Measurements from ENCODE around the gene BICC1. TPM values are rescaled to one million over a fixed set of nuclear protein-coding genes. Genes with fewer than 3 reads are reported as not detected.
A peak's percentile ranks its signal among the peaks of the same experiment; 100 is the strongest.

Gene BICC1
- total and polyA plus RNA-seq, 2 of the 13 experiments (the other 11 are each of a cell fraction or from before 2014, with no cell fraction given), result 0.18 to 1.5 TPM

DNA sequence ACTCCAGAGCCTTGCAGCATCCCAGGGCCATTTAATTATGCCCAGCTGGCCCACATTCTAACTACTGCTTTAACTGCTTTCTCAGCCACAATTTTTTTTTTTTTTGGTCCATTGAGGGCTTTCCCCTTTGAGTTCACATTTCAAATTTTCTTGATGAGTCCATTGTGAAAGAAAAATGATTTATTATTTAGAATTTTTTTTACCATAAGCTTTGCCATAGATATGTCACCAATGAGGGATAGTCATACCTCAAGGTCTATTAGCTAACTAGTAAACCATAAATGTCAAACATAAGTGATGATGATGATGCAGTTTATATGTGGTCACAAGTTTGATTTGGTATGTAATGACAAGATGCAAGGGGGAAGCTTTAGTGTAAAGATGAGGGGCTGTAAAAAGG is 282.9 kb downstream of the BICC1 start:
- DNase-seq (ENCODE audit: low spot score) (no peak), ATAC-seq (no peak), FAIRE-seq (no peak)
- in situ Hi-C loops (cut with HindIII; ENCODE audit: extremely low pct_ligation_motif_present, low pct_unique_long_range_greater_than_20kb) (loop anchor here (25.0 kb wide), 2 partner anchors 1017 to 1242 kb away; no protein-coding TSS in a partner anchor), intact Hi-C loops (cut with micrococcal nuclease; ENCODE audit: unreplicated experiment) (no loop called here)
- Histone ChIP-seq H3K27me3 (ENCODE audit: control insufficient read depth in 1 of 2, insufficient read depth in 2 of 2, low read length in 2 of 2) (no peaks in the 10 kb centered on the region), H3K27ac (ENCODE audit: extremely low read length, insufficient read depth, low read length) (no peak overlapping the region), H4K20me1 (ENCODE audit: insufficient read depth, low read length) (no peaks in the 10 kb centered on the region), H3K4me1 (ENCODE audit: insufficient read depth, low read length) (no peaks in the 10 kb centered on the region), H3K4me2 (ENCODE audit: low read depth, low read length) (no peak overlapping the region), H2AFZ (ENCODE audit: low read length) (no peak overlapping the region), H3K9me3 (ENCODE audit: low read length) (no peaks in the 10 kb centered on the region), H3K79me2 (ENCODE audit: insufficient read depth, low read length) (no peaks in the 10 kb centered on the region), H3K36me3 (replicated peaks in 1 of 2; ENCODE audit: control insufficient read depth in 1 of 2, insufficient read depth in 2 of 2, low read length in 2 of 2) (no peaks in the 10 kb centered on the region; a peak in 1 of 5 replicates), H3K4me3 (replicated peaks in 1 of 3; ENCODE audit: insufficient read depth in 1 of 3, low read depth in 2 of 3, low read length in 3 of 3) (no peak overlapping the region), H3K9ac (ENCODE audit: insufficient read depth, low read depth, low read length) (no peak overlapping the region)
- ChIA-PET CTCF (ENCODE audit: low intra/inter-chr PET ratio, low total read pairs) (no interaction called here), POLR2A (no interaction called here)
- no peak for TF ChIP-seq IRF2 (CRISPR knock-in tag; IDR thresholded peaks at IDR 0.05)
- no peak for TF ChIP-seq ZNF256 (CRISPR knock-in tag; conservative IDR thresholded peaks at IDR 0.05)
- TF ChIP-seq ZBTB20 (CRISPR knock-in tag; IDR thresholded peaks at IDR 0.05; ENCODE audit: borderline replicate concordance, low read depth), result no peak
- TF ChIP-seq ZNF7 (CRISPR knock-in tag; IDR thresholded peaks at IDR 0.05), result no peak
- no peak for TF ChIP-seq MED13 (CRISPR knock-in tag; IDR thresholded peaks at IDR 0.05)
- no TSS peak for BruUV-seq (replicated peaks)

- no peak overlapping the region for H3K4me2 ChIP-seq (ENCODE audit: low read depth, low read length)
- H3K9ac ChIP-seq (ENCODE audit: insufficient read depth, low read depth, low read length), result no peak overlapping the region
- in situ Hi-C loops (cut with HindIII; ENCODE audit: extremely low pct_ligation_motif_present, low pct_unique_long_range_greater_than_20kb), result loop anchor here (25.0 kb wide), 2 partner anchors 1016 to 1241 kb away; no protein-coding TSS in a partner anchor
- ChIA-PET POLR2A (no interaction called here), CTCF (ENCODE audit: low intra/inter-chr PET ratio, low total read pairs) (no interaction called here)
- 90% methylated on average over 7 of the region's 7 CpGs for WGBS (ENCODE audit: low lambda C conversion rate)
- no peaks in the 10 kb centered on the region for H3K79me2 ChIP-seq (ENCODE audit: insufficient read depth, low read length)
- no peak for FAIRE-seq
- H3K9me3 ChIP-seq (ENCODE audit: low read length), result no peaks in the 10 kb centered on the region
- BruUV-seq (replicated peaks), result no TSS peak
- intact Hi-C loops (cut with micrococcal nuclease; ENCODE audit: unreplicated experiment), result no loop called here
- H3K4me3 ChIP-seq (replicated peaks in 1 of 3; ENCODE audit: insufficient read depth in 1 of 3, low read depth in 2 of 3, low read length in 3 of 3), result no peak overlapping the region
- ATAC-seq, result no peak
- H4K20me1 ChIP-seq (ENCODE audit: insufficient read depth, low read length), result no peaks in the 10 kb centered on the region
- DNase-seq (ENCODE audit: low spot score), result no peak
- H3K27ac ChIP-seq (ENCODE audit: extremely low read length, insufficient read depth, low read length), result no peak overlapping the region
- TF ChIP-seq ZNF460 (CRISPR knock-in tag; IDR thresholded peaks at IDR 0.05; ENCODE audit: borderline replicate concordance) (no peak), RFX1 (IDR thresholded peaks at IDR 0.05) (peak; percentile 22; the same call in 1 of the 2 replicates)
- no peaks in the 10 kb centered on the region for H3K27me3 ChIP-seq (ENCODE audit: control insufficient read depth in 1 of 2, insufficient read depth in 2 of 2, low read length in 2 of 2)
- no peaks in the 10 kb centered on the region for H3K4me1 ChIP-seq (ENCODE audit: insufficient read depth, low read length)
- H2AFZ ChIP-seq (ENCODE audit: low read length), result no peak overlapping the region
- H3K36me3 ChIP-seq (replicated peaks in 1 of 2; ENCODE audit: control insufficient read depth in 1 of 2, insufficient read depth in 2 of 2, low read length in 2 of 2), result no peaks in the 10 kb centered on the region; a peak in 1 of 5 replicates
Observed at GRCh38 chr10:58796242-58796641, 283.6 kb downstream of the BICC1 start.
